WTC11 (cell line): ENCODE data around the gene FAM89A. TPM values are rescaled to one million over a fixed set of nuclear protein-coding genes. Genes with fewer than 3 reads are reported as not detected.
"Not testable (repeated sequence)": the region's sequence is repeated elsewhere in the genome, so short reads cannot be mapped to it uniquely, and the experiment has no call there.

Experiments used
- ATAC-seq: fragments of 200-7000 bp; cut with Tn5 transposase; 2 replicates; pipeline ENCODE4 v1.10.0; 2021; ENCODE audit warnings: mild to moderate bottlenecking, moderate library complexity
- CTCF ChIA-PET: fragments of 300-600 bp; sonication (Branson Sonifier 250); formaldehyde crosslinking; loops from one replicate; lab custom pipeline; 2021; ENCODE audit warnings: antibody characterized with exemption; lab: Charles Lee
- POLR2A ChIA-PET: fragments of 350-600 bp; sonication (Branson Sonifier 250); formaldehyde crosslinking; loops from one replicate; lab custom pipeline; 2021; ENCODE audit warnings: antibody characterized with exemption; lab: Charles Lee
- DNase-seq: peaks from one replicate; pipeline ENCODE4 v3.0.0; 2021; ENCODE audit warnings: low spot score
- H3K27ac Mint-ChIP-seq: 2 replicates; pipeline ENCODE4 v1.8.0; 2021; ENCODE audit warnings: mixed read lengths
- H3K27me3 Mint-ChIP-seq: 2 replicates; pipeline ENCODE4 v1.8.0; 2021; ENCODE audit warnings: low read depth, mild to moderate bottlenecking, moderate library complexity, mixed read lengths
- H3K36me3 Mint-ChIP-seq: 2 replicates; pipeline ENCODE4 v1.8.0; 2021; ENCODE audit warnings: mixed read lengths
- H3K4me1 Mint-ChIP-seq: 2 replicates; pipeline ENCODE4 v1.8.0; 2022; ENCODE audit warnings: mixed read lengths
- H3K4me3 Mint-ChIP-seq: 2 replicates; pipeline ENCODE4 v1.8.0; 2021; ENCODE audit warnings: mild to moderate bottlenecking, moderate library complexity, mixed read lengths
- H3K9me3 Mint-ChIP-seq: 2 replicates; pipeline ENCODE4 v1.8.0; 2021; ENCODE audit warnings: mixed read lengths
- ARID4B ChIP-seq: sonication (generic); formaldehyde crosslinking; IDR thresholded peaks from 2 replicates; pipeline ENCODE4 v1.8.0; 2023; ENCODE audit warnings: missing genetic modification reagents, mild to moderate bottlenecking, borderline replicate concordance
- ATF3 ChIP-seq: sonication (generic); formaldehyde crosslinking; conservative IDR thresholded peaks from 2 replicates; pipeline ENCODE4 v1.8.1; 2022; ENCODE audit warnings: mild to moderate bottlenecking, missing genetic modification reagents
- ERG ChIP-seq: fragments of 250-450 bp; sonication (Bioruptor Pico); IDR thresholded peaks from 2 replicates; pipeline ENCODE4 v1.8.0; 2021; ENCODE audit warnings: mild to moderate bottlenecking
- FOXJ3 ChIP-seq: sonication (generic); formaldehyde crosslinking; IDR thresholded peaks from 2 replicates; pipeline ENCODE4 v1.9.0; 2021; ENCODE audit warnings: missing genetic modification reagents, mild to moderate bottlenecking, borderline replicate concordance
- GRHL2 ChIP-seq: fragments of 250-450 bp; sonication (Bioruptor Pico); IDR thresholded peaks from 2 replicates; pipeline ENCODE4 v1.8.0; 2022; ENCODE audit warnings: mild to moderate bottlenecking, moderate library complexity; ENCODE audit not compliant: insufficient replicate concordance, severe bottlenecking
- KAT7 ChIP-seq: sonication (generic); formaldehyde crosslinking; IDR thresholded peaks from 2 replicates; pipeline ENCODE4 v1.8.1; 2023; ENCODE audit warnings: missing genetic modification reagents, mild to moderate bottlenecking, borderline replicate concordance
- NFE2L1 ChIP-seq: sonication (generic); formaldehyde crosslinking; IDR thresholded peaks from 2 replicates; pipeline ENCODE4 v1.8.1; 2023; ENCODE audit warnings: missing genetic modification reagents
- NR1H2 ChIP-seq: sonication (generic); formaldehyde crosslinking; IDR thresholded peaks from 2 replicates; pipeline ENCODE4 v1.9.0; 2021; ENCODE audit warnings: mild to moderate bottlenecking, moderate library complexity, missing genetic modification reagents
- NR2C2 ChIP-seq: sonication (generic); formaldehyde crosslinking; IDR thresholded peaks from 2 replicates; pipeline ENCODE4 v1.8.0; 2022; ENCODE audit warnings: mild to moderate bottlenecking, missing genetic modification reagents
- NR3C1 ChIP-seq: sonication (generic); formaldehyde crosslinking; conservative IDR thresholded peaks from 2 replicates; pipeline ENCODE4 v1.8.1; 2023; ENCODE audit warnings: low read depth, mild to moderate bottlenecking, missing genetic modification reagents
- PRDM15 ChIP-seq: sonication (generic); formaldehyde crosslinking; IDR thresholded peaks from 2 replicates; pipeline ENCODE4 v1.8.0; 2022; ENCODE audit warnings: missing genetic modification reagents
- SOX15 ChIP-seq: fragments of 250-450 bp; sonication (Bioruptor Pico); IDR thresholded peaks from 2 replicates; pipeline ENCODE4 v1.9.0; 2021; ENCODE audit warnings: mild to moderate bottlenecking
- ZBTB43 ChIP-seq: sonication (generic); formaldehyde crosslinking; IDR thresholded peaks from 2 replicates; pipeline ENCODE4 v1.8.1; 2023; ENCODE audit warnings: mild to moderate bottlenecking, missing genetic modification reagents
- ZMAT4 ChIP-seq: fragments of 250-450 bp; sonication (Bioruptor Pico); IDR thresholded peaks from 2 replicates; pipeline ENCODE4 v1.9.0; 2021; ENCODE audit warnings: mild to moderate bottlenecking
- ZNF121 ChIP-seq: sonication (generic); formaldehyde crosslinking; IDR thresholded peaks from 2 replicates; pipeline ENCODE4 v1.8.0; 2023; ENCODE audit warnings: missing genetic modification reagents
- ZNF138 ChIP-seq: sonication (generic); formaldehyde crosslinking; conservative IDR thresholded peaks from 2 replicates; pipeline ENCODE4 v1.8.1; 2022; ENCODE audit warnings: mild to moderate bottlenecking, moderate library complexity, missing genetic modification reagents
- ZNF671 ChIP-seq: fragments of 250-450 bp; sonication (Bioruptor Pico); IDR thresholded peaks from 2 replicates; pipeline ENCODE4 v1.8.0; 2021; ENCODE audit warnings: mild to moderate bottlenecking
- total RNA-seq: library from RNA; stranded (reverse); gene quantifications from 3 replicates; pipeline ENCODE4 v1.2.3, GENCODE V29; 2021

FAM89A gene
- total RNA-seq, 1 experiment from 2014 or later = 2.4 TPM

- TF ChIP-seq PRDM15 (no peak), KAT7 (CRISPR knock-in tag) (no peak), FOXJ3 (no peak)
- TF ChIP-seq, all 79 proteins: peak for 0
Measured at GRCh38 chr1:231032963-231033362, 7.1 kb downstream of the FAM89A start (continued).

GRCh38 chr1:231029841-231030240 is 10.2 kb downstream of the FAM89A start:
- ChIA-PET POLR2A (no interaction called here), CTCF (no interaction called here)
- ATAC-seq (no peak), DNase-seq (no peak)
- Mint-ChIP-seq H3K27me3 (peaks cover 54% of the 10 kb centered on the region), H3K4me1 (peaks cover 6% of the 10 kb centered on the region), H3K9me3 (no peaks in the 10 kb centered on the region), H3K4me3 (no peak overlapping the region), H3K36me3 (no peaks in the 10 kb centered on the region), H3K27ac (no peak overlapping the region)
- TF ChIP-seq ZBTB43 (CRISPR knock-in tag) (no peak), SOX15 (CRISPR knock-in tag) (no peak), ATF3 (CRISPR knock-in tag) (no peak), ZMAT4 (no peak)

GRCh38 chr1:231029247-231029646 is 10.8 kb downstream of the FAM89A start:
- H3K36me3 Mint-ChIP-seq, POLR2A ChIA-PET, DNase-seq, H3K27ac Mint-ChIP-seq, H3K4me3 Mint-ChIP-seq, H3K4me1 Mint-ChIP-seq, H3K9me3 Mint-ChIP-seq, ATAC-seq: not testable (repeated sequence)
- CTCF ChIA-PET = interaction anchor here (0.8 to 1.2 kb wide), 2 partner anchors 63 to 182 kb away, joined by 3 to 5 read pairs; no protein-coding TSS in a partner anchor
- H3K27me3 Mint-ChIP-seq = peaks cover 50% of the 10 kb centered on the region
- TF ChIP-seq ZNF121 = peak; percentile 62

GRCh38 chr1:231028682-231029081 is 11.4 kb downstream of the FAM89A start:
- H3K4me3 Mint-ChIP-seq = no peak overlapping the region
- H3K36me3 Mint-ChIP-seq = no peaks in the 10 kb centered on the region
- ChIA-PET CTCF (interaction anchor here (0.8 to 1.2 kb wide), 2 partner anchors 63 to 183 kb away, joined by 3 to 5 read pairs; no protein-coding TSS in a partner anchor), POLR2A (no interaction called here)
- DNase-seq = peak; percentile 31
- peaks cover 44% of the 10 kb centered on the region for H3K27me3 Mint-ChIP-seq
- no peaks in the 10 kb centered on the region for H3K9me3 Mint-ChIP-seq
- H3K27ac Mint-ChIP-seq = no peak overlapping the region; the same call in 1 of the 2 replicates
- peaks cover 6% of the 10 kb centered on the region for H3K4me1 Mint-ChIP-seq
- ATAC-seq = peak; percentile 89
- no peak for TF ChIP-seq NR3C1 (CRISPR knock-in tag)
- no peak for TF ChIP-seq ZNF671 (CRISPR knock-in tag)
- no peak for TF ChIP-seq GRHL2
- TF ChIP-seq ERG (CRISPR knock-in tag) = no peak
- no peak for TF ChIP-seq ARID4B
- TF ChIP-seq NR1H2 (CRISPR knock-in tag) = no peak
- no peak for TF ChIP-seq FOXJ3
- no peak for TF ChIP-seq NFE2L1 (CRISPR knock-in tag)
- no peak for TF ChIP-seq ZMAT4
- no peak for TF ChIP-seq ZBTB43 (CRISPR knock-in tag)
- no peak for TF ChIP-seq ZNF138 (CRISPR knock-in tag)
- no peak for TF ChIP-seq NR2C2 (CRISPR knock-in tag)
